CD4-positive, alpha-beta memory T cell (primary cell): Measurements from ENCODE around the gene RALGAPA2. TPM values are rescaled to one million over a fixed set of nuclear protein-coding genes. Genes with fewer than 3 reads are reported as not detected.

Experiments
- CTCF ChIA-PET: fragments of 350-600 bp; sonication (Branson Sonifier 250); formaldehyde crosslinking; loops from one replicate; lab custom pipeline; 2021; ENCODE audit warnings: inconsistent platforms; ENCODE audit not compliant: partially characterized antibody; lab: Charles Lee
- POLR2A ChIA-PET: fragments of 350-600 bp; sonication (Branson Sonifier 250); formaldehyde crosslinking; loops from one replicate; lab custom pipeline; 2021; ENCODE audit not compliant: partially characterized antibody; lab: Charles Lee
- DNase-seq, 5 donors: peaks; one replicate each; pipeline versions ENCODE4 v3.0.0 to v3.0.0-alpha.2; 2020 to 2022; ENCODE audit warnings: mixed read lengths in 1 of 5
- H3K27ac ChIP-seq: one replicate; pipeline ENCODE4 v1.7.0; 2013; ENCODE audit warnings: low read depth, low read length
- H3K27me3 ChIP-seq: 2 replicates; pipeline ENCODE4 v1.7.0; 2013; ENCODE audit warnings: mild to moderate bottlenecking, low read length, moderate library complexity; ENCODE audit not compliant: insufficient read depth
- H3K36me3 ChIP-seq: 2 replicates; pipeline ENCODE4 v1.7.0; 2013; ENCODE audit warnings: mild to moderate bottlenecking, low read length, moderate library complexity; ENCODE audit not compliant: insufficient read depth
- H3K4me1 ChIP-seq: 2 replicates; pipeline ENCODE4 v1.7.0; 2013; ENCODE audit warnings: mild to moderate bottlenecking, low read length, moderate library complexity; ENCODE audit not compliant: insufficient read depth
- H3K4me3 ChIP-seq, 2 donors: one replicate each; pipeline ENCODE4 v1.7.0; 2013; ENCODE audit warnings: low read length in 2 of 2, mild to moderate bottlenecking in 1 of 2
- H3K9me3 ChIP-seq, 2 donors: one replicate each; pipeline ENCODE4 v1.7.0; 2013; ENCODE audit warnings: low read length in 2 of 2, control low read depth in 1 of 2; ENCODE audit not compliant: control insufficient read depth in 1 of 2
- H3K27ac Mint-ChIP-seq, 7 donors: one replicate each; pipeline ENCODE4 v1.8.0; 2020 to 2021; ENCODE audit warnings: mixed read lengths in 7 of 7, mild to moderate bottlenecking in 6 of 7, inconsistent platforms in 3 of 7, moderate library complexity in 3 of 7
- H3K27me3 Mint-ChIP-seq, 2 donors: one replicate each; pipeline ENCODE4 v1.8.0; 2020 to 2021; ENCODE audit warnings: mixed read lengths in 2 of 2
- H3K36me3 Mint-ChIP-seq, 2 donors: one replicate each; pipeline ENCODE4 v1.8.0; 2020 to 2021; ENCODE audit warnings: mixed read lengths in 2 of 2, inconsistent platforms in 1 of 2, mild to moderate bottlenecking in 1 of 2
- H3K4me1 Mint-ChIP-seq, 4 donors: one replicate each; pipeline ENCODE4 v1.8.0; 2020 to 2021; ENCODE audit warnings: mixed read lengths in 4 of 4, mild to moderate bottlenecking in 1 of 4
- H3K4me3 Mint-ChIP-seq, 8 donors: one replicate each; pipeline ENCODE4 v1.8.0; 2020 to 2021; ENCODE audit warnings: mixed read lengths in 8 of 8, mild to moderate bottlenecking in 7 of 8, moderate library complexity in 6 of 8, inconsistent platforms in 3 of 8
- H3K9me3 Mint-ChIP-seq, 8 donors: one replicate each; pipeline ENCODE4 v1.8.0; 2020 to 2021; ENCODE audit warnings: mixed read lengths in 8 of 8, mild to moderate bottlenecking in 5 of 8, inconsistent platforms in 3 of 8, moderate library complexity in 1 of 8
- intact Hi-C: fragments of 100-400 bp; cut with micrococcal nuclease; formaldehyde crosslinking; loops from one replicate; pipeline ENCODE4 v1.15.1; 2023
- polyA plus RNA-seq, 2 donors: library from polyadenylated mRNA; unstranded; fragments of 300-500 nt; fragmentation: Illumina TruSeq; gene quantifications; one replicate each; pipeline ENCODE4 v1.2.3, GENCODE V29; 2021
- total RNA-seq, 2 experiments: library from RNA; stranded (reverse); gene quantifications; one replicate each; pipeline ENCODE4 v1.2.3, GENCODE V29; 2021

Gene RALGAPA2
- total and polyA plus RNA-seq, 4 experiments from 2014 or later, result 1.6 to 36.3 (median 21.5) TPM

GRCh38 chr20:20415321-20415720 is 297.1 kb downstream of the RALGAPA2 start:
- intact Hi-C loops, result no loop called here
- no peak overlapping the region for H3K4me3 ChIP-seq
- ChIA-PET CTCF (no interaction called here), POLR2A (no interaction called here)
- no peaks in the 10 kb centered on the region for H3K9me3 ChIP-seq
- no peak overlapping the region for H3K27ac ChIP-seq
- DNase-seq, result no peak
- Mint-ChIP-seq H3K4me1 (peaks cover 0 to 4% (median 1%) of the 10 kb centered on the region in 4 donors), H3K36me3 (peaks cover 33 to 38% of the 10 kb centered on the region in 2 donors), H3K27me3 (no peaks in the 10 kb centered on the region), H3K4me3 (no peak overlapping the region), H3K27ac (no peak overlapping the region), H3K9me3 (no peaks in the 10 kb centered on the region)
- H3K4me1 ChIP-seq, result no peaks in the 10 kb centered on the region
- H3K36me3 ChIP-seq, result no peaks in the 10 kb centered on the region
- H3K27me3 ChIP-seq, result no peaks in the 10 kb centered on the region

DNA sequence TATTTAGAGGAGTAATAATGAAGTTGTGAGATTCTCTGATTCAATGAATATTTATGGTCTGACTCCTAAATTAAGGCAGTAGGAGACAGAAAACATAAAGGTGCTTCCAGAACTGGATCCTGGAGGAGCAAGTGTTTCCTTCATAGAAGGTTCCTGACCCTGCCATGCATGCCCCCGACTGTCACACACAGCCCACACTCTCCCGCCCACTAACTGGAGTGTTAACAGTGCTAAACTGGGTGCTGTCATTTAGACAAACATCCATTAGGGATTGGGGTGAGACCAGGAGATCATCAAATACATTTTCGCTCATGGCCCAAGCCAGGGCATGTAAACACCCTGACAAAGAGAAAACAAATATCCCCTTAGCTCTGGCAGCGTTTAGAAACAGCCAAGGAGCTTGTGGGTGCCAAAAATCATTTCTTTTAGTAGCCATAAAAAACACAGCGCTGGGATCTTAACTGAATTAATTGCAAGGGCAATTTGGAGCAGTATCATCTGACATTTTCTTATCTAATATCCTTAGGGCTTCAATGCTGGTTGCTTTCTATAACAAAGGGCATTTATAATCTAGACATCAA is 297.7 kb downstream of the RALGAPA2 start:
- H3K27me3 Mint-ChIP-seq, result no peaks in the 10 kb centered on the region
- Histone ChIP-seq H3K4me3 (no peak overlapping the region), H3K9me3 (no peaks in the 10 kb centered on the region), H3K36me3 (no peaks in the 10 kb centered on the region), H3K27me3 (no peaks in the 10 kb centered on the region), H3K27ac (no peak overlapping the region), H3K4me1 (no peaks in the 10 kb centered on the region)
- intact Hi-C loops, result no loop called here
- no peaks in the 10 kb centered on the region for H3K9me3 Mint-ChIP-seq
- DNase-seq, result no peak
- POLR2A ChIA-PET, result no interaction called here
- CTCF ChIA-PET, result no interaction called here
- no peak overlapping the region for H3K27ac Mint-ChIP-seq
- peaks cover 27 to 36% of the 10 kb centered on the region in 2 donors for H3K36me3 Mint-ChIP-seq
- no peak overlapping the region for H3K4me3 Mint-ChIP-seq
- peaks cover 0 to 3% (median 1%) of the 10 kb centered on the region in 4 donors for H3K4me1 Mint-ChIP-seq

DNA sequence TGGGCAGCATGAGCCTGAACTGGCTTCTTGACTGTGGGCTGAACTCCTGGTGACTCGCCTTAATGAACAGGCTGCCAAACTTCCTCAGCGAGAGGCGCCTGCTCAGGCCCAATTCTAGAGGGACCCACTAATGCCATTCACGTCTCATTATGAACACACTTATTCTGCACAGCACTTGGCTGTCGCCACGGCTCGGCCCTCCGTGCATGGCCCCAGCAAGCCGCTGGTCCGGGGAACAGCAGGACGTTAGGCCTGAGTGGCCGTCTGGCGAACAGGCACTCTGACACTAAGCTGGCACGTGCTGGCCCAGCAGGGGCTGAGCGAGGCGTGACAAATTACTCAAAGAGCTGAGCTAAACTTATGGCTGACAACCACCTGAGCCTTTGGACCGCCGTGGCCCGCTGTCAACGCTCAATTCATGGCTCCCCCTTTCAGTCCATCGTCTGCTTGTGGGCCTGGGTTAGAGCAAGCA is 298.6 kb downstream of the RALGAPA2 start:
- Histone ChIP-seq H3K4me1 (no peaks in the 10 kb centered on the region), H3K4me3 (no peak overlapping the region), H3K27ac (no peak overlapping the region), H3K36me3 (no peaks in the 10 kb centered on the region), H3K9me3 (no peaks in the 10 kb centered on the region), H3K27me3 (no peaks in the 10 kb centered on the region)
- POLR2A ChIA-PET, result no interaction called here
- intact Hi-C loops, result no loop called here
- CTCF ChIA-PET, result no interaction called here
- Mint-ChIP-seq H3K9me3 (no peaks in the 10 kb centered on the region), H3K4me3 (no peak overlapping the region), H3K27me3 (no peaks in the 10 kb centered on the region), H3K27ac (no peak overlapping the region), H3K36me3 (peaks cover 26 to 37% of the 10 kb centered on the region in 2 donors), H3K4me1 (peaks cover 0 to 3% (median under 1%) of the 10 kb centered on the region in 4 donors)
- DNase-seq, result no peak

DNA sequence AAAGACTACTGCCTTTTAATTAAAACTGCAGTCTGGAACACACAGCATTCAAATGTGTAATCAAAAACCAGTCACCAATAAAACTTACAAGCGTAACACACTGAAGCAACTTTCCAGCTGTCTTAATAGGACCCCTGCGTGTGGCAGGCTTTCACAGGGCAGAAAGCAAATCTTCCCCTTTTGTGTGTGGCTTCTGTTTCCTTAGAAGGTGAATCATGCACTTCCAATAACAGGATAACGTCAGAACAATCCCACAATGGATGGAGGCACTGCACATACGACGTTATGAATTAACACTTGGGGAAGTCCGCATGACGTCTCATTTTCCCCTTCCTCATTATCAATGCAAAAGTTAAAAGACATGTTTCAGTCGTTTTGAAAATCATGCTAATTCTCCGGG is 299.7 kb downstream of the RALGAPA2 start:
- no peaks in the 10 kb centered on the region for H3K36me3 ChIP-seq
- Mint-ChIP-seq H3K9me3 (no peaks in the 10 kb centered on the region), H3K27me3 (no peaks in the 10 kb centered on the region), H3K27ac (no peak overlapping the region), H3K4me3 (no peak overlapping the region), H3K4me1 (peaks cover 0 to 3% (median 0%) of the 10 kb centered on the region in 4 donors), H3K36me3 (peaks cover 20 to 32% of the 10 kb centered on the region in 2 donors)
- DNase-seq, result no peak
- no peak overlapping the region for H3K27ac ChIP-seq
- POLR2A ChIA-PET, result no interaction called here
- H3K4me3 ChIP-seq, result no peak overlapping the region
- intact Hi-C loops, result no loop called here
- H3K27me3 ChIP-seq, result no peaks in the 10 kb centered on the region
- CTCF ChIA-PET, result no interaction called here
- no peaks in the 10 kb centered on the region for H3K4me1 ChIP-seq
- no peaks in the 10 kb centered on the region for H3K9me3 ChIP-seq

- no peaks in the 10 kb centered on the region for H3K9me3 ChIP-seq
- peak overlapping the region in 1 of 8 donors; percentile 37 for H3K4me3 Mint-ChIP-seq
- POLR2A ChIA-PET, result no interaction called here
Observed at GRCh38 chr20:20411836-20412235, 300.6 kb downstream of the RALGAPA2 start.

DNA sequence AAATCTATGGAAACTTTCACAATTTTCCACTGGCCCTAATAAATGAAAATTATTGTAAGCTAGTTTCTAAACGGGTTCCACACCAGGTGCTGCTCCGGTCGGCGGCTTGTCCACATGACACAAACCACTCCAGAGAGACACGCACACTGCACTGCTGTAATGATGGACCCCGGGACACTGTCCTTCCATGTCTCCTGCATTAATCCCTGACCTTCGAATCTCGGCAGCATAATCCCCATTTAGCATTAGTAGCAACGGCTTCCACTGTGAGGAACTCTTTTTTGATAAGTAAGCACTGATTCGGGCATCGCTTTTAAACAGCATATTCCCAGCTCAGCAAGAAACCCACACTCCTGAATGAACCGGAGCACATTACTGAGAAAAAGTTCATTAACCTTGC is 301.0 kb downstream of the RALGAPA2 start:
- intact Hi-C loops, result no loop called here
- no peak for DNase-seq
- Mint-ChIP-seq H3K27ac (no peak overlapping the region), H3K4me3 (no peak overlapping the region), H3K9me3 (peaks cover 0 to 2% (median 0%) of the 10 kb centered on the region in 8 donors), H3K27me3 (no peaks in the 10 kb centered on the region), H3K36me3 (peaks cover 24 to 32% of the 10 kb centered on the region in 2 donors), H3K4me1 (peaks cover 0 to 3% (median 0%) of the 10 kb centered on the region in 4 donors)
- no peak overlapping the region for H3K27ac ChIP-seq
- POLR2A ChIA-PET, result no interaction called here
- CTCF ChIA-PET, result no interaction called here
- H3K27me3 ChIP-seq, result no peaks in the 10 kb centered on the region
- no peaks in the 10 kb centered on the region for H3K36me3 ChIP-seq
- no peaks in the 10 kb centered on the region for H3K9me3 ChIP-seq
- no peak overlapping the region for H3K4me3 ChIP-seq
- H3K4me1 ChIP-seq, result no peaks in the 10 kb centered on the region

More at GRCh38 chr20:20411836-20412235, 300.6 kb downstream of the RALGAPA2 start:
- no peaks in the 10 kb centered on the region for H3K27me3 ChIP-seq
- H3K27ac ChIP-seq, result no peak overlapping the region
- no peak for DNase-seq
- Mint-ChIP-seq H3K36me3 (peaks cover 24 to 33% of the 10 kb centered on the region in 2 donors), H3K27ac (no peak overlapping the region), H3K9me3 (peaks cover 0 to 2% (median 0%) of the 10 kb centered on the region in 8 donors), H3K27me3 (no peaks in the 10 kb centered on the region), H3K4me1 (peaks cover 0 to 3% (median 0%) of the 10 kb centered on the region in 4 donors)
- intact Hi-C loops, result no loop called here
- CTCF ChIA-PET, result no interaction called here
- no peaks in the 10 kb centered on the region for H3K4me1 ChIP-seq
- H3K4me3 ChIP-seq, result no peak overlapping the region
- H3K36me3 ChIP-seq, result no peaks in the 10 kb centered on the region

GRCh38 chr20:20410678-20411077 is 301.8 kb downstream of the RALGAPA2 start:
- Mint-ChIP-seq H3K36me3 (peaks cover 24 to 37% of the 10 kb centered on the region in 2 donors), H3K9me3 (peaks cover 0 to 2% (median 0%) of the 10 kb centered on the region in 8 donors), H3K4me3 (no peak overlapping the region), H3K27ac (peak overlapping the region in 1 of 7 donors; percentile 9), H3K4me1 (peaks cover 0 to 5% (median 0%) of the 10 kb centered on the region in 4 donors), H3K27me3 (no peaks in the 10 kb centered on the region)
- Histone ChIP-seq H3K27me3 (no peaks in the 10 kb centered on the region), H3K27ac (no peak overlapping the region), H3K9me3 (no peaks in the 10 kb centered on the region), H3K4me1 (no peaks in the 10 kb centered on the region), H3K36me3 (no peaks in the 10 kb centered on the region), H3K4me3 (no peak overlapping the region)
- ChIA-PET POLR2A (no interaction called here), CTCF (no interaction called here)
- DNase-seq, result no peak
- intact Hi-C loops, result no loop called here
